GM18526 (cell line): Measurements from ENCODE around the gene CHRNA10.

Experiments
- POLR2A ChIP-seq: IDR thresholded peaks from 3 replicates; pipeline ENCODE4 v1.6.1; 2011; ENCODE audit not compliant: insufficient read length; ENCODE audit errors: extremely low read depth

The CHRNA10 gene

DNA sequence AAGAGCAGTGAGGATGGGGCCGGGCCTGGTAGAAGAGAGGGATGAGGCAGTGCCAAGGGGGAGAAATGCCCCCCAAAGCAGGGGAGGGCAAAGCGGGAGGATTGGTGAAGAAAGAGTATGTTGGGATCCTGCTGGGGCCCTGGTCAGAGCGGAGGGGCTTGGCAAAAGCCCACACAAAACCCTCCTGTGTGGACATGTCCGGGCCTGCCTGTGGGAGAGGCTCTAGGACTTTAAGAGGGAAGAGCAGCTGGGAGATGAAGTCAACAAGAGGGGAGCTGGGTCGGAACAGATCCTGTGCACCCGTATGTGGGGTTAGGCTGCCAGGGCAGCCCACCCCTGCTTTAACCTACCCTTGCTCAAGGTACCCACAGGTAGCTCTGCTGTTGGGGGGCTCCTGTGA is 55.2 kb downstream of the CHRNA10 start:
- no peak for TF ChIP-seq POLR2A
